ENCODE data around the gene OLA1. TPM values are rescaled to one million over a fixed set of nuclear protein-coding genes. Genes with fewer than 3 reads are reported as not detected.

Gene OLA1
- total and polyA plus RNA-seq, 2 of the 4 experiments (the other 2 are of a cell fraction): 54.7 to 71.2 TPM

GRCh38 chr2:174174741-174175140, 73.6 kb downstream of the OLA1 start:
- Histone ChIP-seq H3K18ac (ENCODE audit: low read depth, low read length) (no peak overlapping the region), H3K79me1 (ENCODE audit: low read depth in 1 of 2, low read length in 2 of 2) (peaks cover 21 to 26% of the 10 kb centered on the region in 2 experiments), H4K20me1 (ENCODE audit: insufficient read depth, low read length) (no peaks in the 10 kb centered on the region; the same call in 1 of the 2 replicates), H4K91ac (ENCODE audit: insufficient read depth, low read depth, low read length) (no peak overlapping the region), H3K23ac (ENCODE audit: low read depth, low read length) (no peak overlapping the region), H3K9me1 (ENCODE audit: insufficient read depth, low read length) (no peaks in the 10 kb centered on the region), H3K4me3 (ENCODE audit: insufficient read depth, low read depth, low read length) (no peak overlapping the region), H3K27ac (ENCODE audit: insufficient read depth, low read length) (no peak overlapping the region), H3K14ac (replicated peaks; ENCODE audit: low read depth, low read length) (no peak overlapping the region), H2BK15ac (ENCODE audit: low read depth, low read length) (no peak overlapping the region), H3K36me3 (ENCODE audit: control insufficient read depth, insufficient read depth, low read length) (no peaks in the 10 kb centered on the region; the same call in 1 of the 2 replicates), H4K5ac (ENCODE audit: low read depth, low read length) (no peak overlapping the region), H3K27me3 (ENCODE audit: control insufficient read depth, insufficient read depth, low read length) (no peaks in the 10 kb centered on the region), H3K4ac (ENCODE audit: low read depth, low read length) (no peak overlapping the region), H3K56ac (ENCODE audit: extremely low read depth, insufficient read depth, low read length) (no peak overlapping the region), H2AK9ac (replicated peaks; ENCODE audit: low read depth, low read length, poor library complexity) (no peak overlapping the region), H2BK120ac (ENCODE audit: low read depth, low read length) (no peak overlapping the region), H4K8ac (ENCODE audit: low read depth in 2 of 2, low read length in 2 of 2) (no peak overlapping the region), H2AK5ac (ENCODE audit: low read depth, low read length) (no peak overlapping the region), H3K4me2 (ENCODE audit: low read depth, low read length) (no peak overlapping the region), H2BK5ac (ENCODE audit: low read depth, low read length, poor library complexity, severe bottlenecking) (no peak overlapping the region), H2BK20ac (ENCODE audit: low read depth, low read length) (no peak overlapping the region), H3K9ac (ENCODE audit: low read depth, low read length) (no peak overlapping the region), H2AFZ (replicated peaks; ENCODE audit: low read length, poor library complexity) (no peak overlapping the region), H3K4me1 (ENCODE audit: control insufficient read depth, insufficient read depth, low read length) (no peaks in the 10 kb centered on the region), H3K9me3 (ENCODE audit: control insufficient read depth, insufficient read depth, low read length) (peaks cover 6% of the 10 kb centered on the region)
- ChIA-PET CTCF (no interaction called here), POLR2A (ENCODE audit: unreplicated experiment) (no interaction called here)
- dilution Hi-C loops (cut with HindIII; ENCODE audit: low sequenced_read_pairs, unreplicated experiment) (no loop called here), intact Hi-C loops (cut with micrococcal nuclease) (no loop called here), in situ Hi-C loops (cut with MboI; ENCODE audit: low sequenced_read_pairs) (no loop called here)
- no CpG with 5 or more reads among the region's 2 CpGs for WGBS, 2 experiments (ENCODE audit: extremely low coverage in 2 of 2, insufficient read length in 1 of 2)
- no TSS peak for BruUV-seq (replicated peaks)
- ATAC-seq (ENCODE audit: low read depth): no peak
- TF ChIP-seq ELK1 (IDR thresholded peaks at IDR 0.05; ENCODE audit: borderline replicate concordance, low read depth, low read length): no peak
- TF ChIP-seq MAZ (IDR thresholded peaks at IDR 0.05; ENCODE audit: borderline replicate concordance, low read depth, low read length): no peak
- TF ChIP-seq RAD21 (IDR thresholded peaks at IDR 0.05; ENCODE audit: low read length): no peak
- TF ChIP-seq NFE2L2 (IDR thresholded peaks at IDR 0.05; ENCODE audit: low read depth, low read length): no peak
- DNase-seq: no peak

Data from IMR-90 (cell line).